ENCODE results near the gene LRPAP1. TPM values are rescaled to one million over a fixed set of nuclear protein-coding genes. Genes with fewer than 3 reads are reported as not detected.

The LRPAP1 gene
- total RNA-seq, 1 experiment from 2014 or later = 171 TPM

GRCh38 chr4:3498901-3499510, 33.2 kb downstream of the LRPAP1 start:
- no peaks in the 10 kb centered on the region for H3K27me3 ChIP-seq (replicated peaks; ENCODE audit: insufficient read depth, low read depth, low read length, poor library complexity)
- no TSS peak for BruUV-seq (replicated peaks)
- H3K9me3 ChIP-seq (ENCODE audit: low read depth, low read length, poor library complexity, severe bottlenecking) = no peaks in the 10 kb centered on the region
- TF ChIP-seq CTCF (conservative IDR thresholded peaks at IDR 0.05; ENCODE audit: low read depth, low read length) (no peak), EZH2 (IDR thresholded peaks at IDR 0.05; ENCODE audit: borderline replicate concordance, low read depth, low read length, poor library complexity, severe bottlenecking) (no peak)
- ChIA-PET CTCF (interaction anchor here (0.6 kb wide), 1 partner anchor 16 kb away, joined by 3 read pairs; no protein-coding TSS in a partner anchor), POLR2A (ENCODE audit: low non-redundant PET) (no interaction called here)
- H3K27ac ChIP-seq (ENCODE audit: low read depth, low read length, poor library complexity, severe bottlenecking) = no peak overlapping the region
- H3K36me3 ChIP-seq (ENCODE audit: insufficient read depth, low read length, poor library complexity, severe bottlenecking) = no peaks in the 10 kb centered on the region
- H3K4me1 ChIP-seq (ENCODE audit: insufficient read depth, low read length, poor library complexity, severe bottlenecking) = no peaks in the 10 kb centered on the region
- DNase-seq (ENCODE audit: low spot score) = no peak
- no peak overlapping the region for H3K4me3 ChIP-seq (ENCODE audit: low read depth, low read length, poor library complexity, severe bottlenecking)
- intact Hi-C loops (cut with micrococcal nuclease; ENCODE audit: unreplicated experiment) = no loop called here

- Histone ChIP-seq H3K36me3 (ENCODE audit: insufficient read depth, low read length, poor library complexity, severe bottlenecking) (no peaks in the 10 kb centered on the region), H3K4me3 (ENCODE audit: low read depth, low read length, poor library complexity, severe bottlenecking) (no peak overlapping the region), H3K27ac (ENCODE audit: low read depth, low read length, poor library complexity, severe bottlenecking) (no peak overlapping the region), H3K27me3 (replicated peaks; ENCODE audit: insufficient read depth, low read depth, low read length, poor library complexity) (no peaks in the 10 kb centered on the region), H3K9me3 (ENCODE audit: low read depth, low read length, poor library complexity, severe bottlenecking) (no peaks in the 10 kb centered on the region), H3K4me1 (ENCODE audit: insufficient read depth, low read length, poor library complexity, severe bottlenecking) (no peaks in the 10 kb centered on the region)
- BruUV-seq (replicated peaks) = no TSS peak
- intact Hi-C loops (cut with micrococcal nuclease; ENCODE audit: unreplicated experiment) = no loop called here
- ChIA-PET POLR2A (ENCODE audit: low non-redundant PET) (no interaction called here), CTCF (interaction anchor here (0.6 kb wide), 1 partner anchor 17 kb away, joined by 3 read pairs; no protein-coding TSS in a partner anchor)
- DNase-seq (ENCODE audit: low spot score) = no peak
- TF ChIP-seq CTCF (conservative IDR thresholded peaks at IDR 0.05; ENCODE audit: low read depth, low read length) = no peak
- TF ChIP-seq EZH2 (IDR thresholded peaks at IDR 0.05; ENCODE audit: borderline replicate concordance, low read depth, low read length, poor library complexity, severe bottlenecking) = no peak
Measured at GRCh38 chr4:3498407-3498806, 33.8 kb downstream of the LRPAP1 start.

GRCh38 chr4:3497523-3498389, 34.5 kb downstream of the LRPAP1 start:
- Histone ChIP-seq H3K27me3 (replicated peaks; ENCODE audit: insufficient read depth, low read depth, low read length, poor library complexity) (no peaks in the 10 kb centered on the region), H3K4me1 (ENCODE audit: insufficient read depth, low read length, poor library complexity, severe bottlenecking) (no peaks in the 10 kb centered on the region), H3K9me3 (ENCODE audit: low read depth, low read length, poor library complexity, severe bottlenecking) (no peaks in the 10 kb centered on the region), H3K36me3 (ENCODE audit: insufficient read depth, low read length, poor library complexity, severe bottlenecking) (no peaks in the 10 kb centered on the region), H3K4me3 (ENCODE audit: low read depth, low read length, poor library complexity, severe bottlenecking) (no peak overlapping the region), H3K27ac (ENCODE audit: low read depth, low read length, poor library complexity, severe bottlenecking) (no peak overlapping the region)
- ChIA-PET CTCF (no interaction called here), POLR2A (ENCODE audit: low non-redundant PET) (no interaction called here)
- no peak for DNase-seq (ENCODE audit: low spot score)
- intact Hi-C loops (cut with micrococcal nuclease; ENCODE audit: unreplicated experiment) = no loop called here
- no TSS peak for BruUV-seq (replicated peaks)
- no peak for TF ChIP-seq EZH2 (IDR thresholded peaks at IDR 0.05; ENCODE audit: borderline replicate concordance, low read depth, low read length, poor library complexity, severe bottlenecking)
- TF ChIP-seq CTCF (conservative IDR thresholded peaks at IDR 0.05; ENCODE audit: low read depth, low read length) = no peak
